Stimulated activated effector memory CD8-positive, alpha-beta T cell treated with anti-CD3 and anti-CD28 coated beads, Interleukin-12 subunit alpha, Interleukin-12 subunit beta, amount 100 ng/mL, for 72 hours (primary cell): Measurements from ENCODE around the gene KRTAP13-1.

Experiments
- ATAC-seq: fragments of 150-1000 bp; cut with Tn5 transposase; 2 replicates; pipeline ENCODE4 v1.10.0; 2021
- DNase-seq, 2 donors: peaks; one replicate each; pipeline ENCODE4 v3.0.0; 2021 to 2022; ENCODE audit warnings: low spot score in 2 of 2
- H3K27ac Mint-ChIP-seq: one replicate; pipeline ENCODE4 v1.8.0; 2022; ENCODE audit warnings: mild to moderate bottlenecking, mixed read lengths
- H3K36me3 Mint-ChIP-seq: one replicate; pipeline ENCODE4 v1.8.0; 2022; ENCODE audit warnings: mild to moderate bottlenecking, mixed read lengths
- H3K4me1 Mint-ChIP-seq: one replicate; pipeline ENCODE4 v1.8.0; 2022; ENCODE audit warnings: mixed read lengths
- H3K4me3 Mint-ChIP-seq: one replicate; pipeline ENCODE4 v1.8.0; 2022; ENCODE audit warnings: mild to moderate bottlenecking, mixed read lengths
- H3K9me3 Mint-ChIP-seq: one replicate; pipeline ENCODE4 v1.8.0; 2022; ENCODE audit warnings: mixed read lengths

Gene KRTAP13-1

DNA sequence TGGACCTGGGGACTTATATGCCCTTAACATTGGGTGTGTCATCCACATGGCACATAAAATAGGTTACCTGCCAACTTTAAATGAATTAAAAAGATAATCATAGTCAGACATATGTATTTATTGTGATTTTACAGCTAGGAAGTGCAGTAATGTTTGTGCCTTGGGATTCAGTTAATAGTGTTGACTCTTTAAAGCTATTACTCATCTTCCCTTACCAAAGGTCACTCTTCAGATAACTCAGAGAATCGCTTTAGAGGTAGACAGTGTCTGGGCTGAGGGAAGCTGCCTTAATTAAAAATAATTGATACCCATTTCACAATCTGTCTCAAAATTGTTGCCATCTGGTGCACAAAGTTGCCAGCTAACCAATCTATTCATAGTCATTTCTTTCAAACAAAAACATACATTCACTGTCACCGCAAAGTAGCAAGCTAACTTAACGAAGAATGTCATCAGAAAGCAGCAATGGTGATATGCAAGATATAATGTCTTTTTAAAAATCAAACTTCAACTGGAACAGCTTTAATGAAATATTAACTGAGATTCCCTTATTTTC lies 41.3 kb downstream of the KRTAP13-1 start:
- H3K27ac Mint-ChIP-seq = no peak overlapping the region
- H3K4me3 Mint-ChIP-seq = no peak overlapping the region
- H3K36me3 Mint-ChIP-seq = no peaks in the 10 kb centered on the region
- DNase-seq = no peak
- ATAC-seq = no peak
- no peaks in the 10 kb centered on the region for H3K9me3 Mint-ChIP-seq
- H3K4me1 Mint-ChIP-seq = no peaks in the 10 kb centered on the region

DNA sequence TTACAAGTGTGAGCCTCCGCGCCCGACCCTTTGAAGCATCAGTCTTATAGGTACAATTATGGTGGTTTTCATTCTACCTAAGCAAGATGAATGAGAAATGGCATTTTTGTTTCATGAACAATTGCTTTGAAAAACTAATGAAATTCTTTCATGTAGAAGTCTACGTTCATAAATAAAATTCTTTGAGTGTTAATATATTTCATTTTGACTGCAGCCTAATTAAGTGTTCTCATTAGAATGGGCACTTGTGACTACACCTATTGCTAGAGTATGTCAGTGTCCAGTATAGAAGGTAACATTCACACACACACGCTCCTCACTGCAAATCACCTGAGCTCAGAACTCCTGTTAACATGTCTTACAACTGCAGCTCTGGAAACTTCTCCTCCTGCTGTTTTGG lies 44.1 kb downstream of the KRTAP13-1 start, which contains the start of gene KRTAP15-1:
TSS of gene KRTAP15-1 (plus strand) at position 301 of the 400 bp plus-strand sequence. CDS start at position 354, 53 bp downstream.
- DNase-seq (no peak), ATAC-seq (no peak)
- no peaks in the 10 kb centered on the region for H3K9me3 Mint-ChIP-seq
- H3K4me3 Mint-ChIP-seq = no peak within 1 kb of the TSS
- H3K36me3 Mint-ChIP-seq = no peaks in the 10 kb centered on the region
- H3K4me1 Mint-ChIP-seq = no peaks in the 10 kb centered on the region
- H3K27ac Mint-ChIP-seq = no peak within 1 kb of the TSS

DNA sequence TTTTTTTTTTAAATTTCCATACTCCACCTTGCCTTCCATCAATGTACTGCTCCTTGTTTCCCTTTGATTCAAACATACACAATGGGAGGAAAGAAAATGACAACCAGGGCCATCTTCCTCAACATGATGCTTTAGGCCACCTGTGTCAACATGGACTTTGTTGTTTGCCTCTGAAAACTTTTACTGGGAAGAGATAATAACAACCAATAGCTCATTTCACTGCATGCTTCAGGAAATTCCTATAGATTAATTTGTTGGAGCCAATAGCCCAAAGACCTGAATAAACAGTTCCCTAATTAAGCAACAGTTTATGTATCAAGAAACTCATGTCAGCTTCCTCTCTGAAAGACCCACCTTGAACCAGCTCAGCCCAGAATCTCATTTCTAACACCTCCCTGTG lies 47.4 kb downstream of the KRTAP13-1 start:
- Mint-ChIP-seq H3K9me3 (peaks cover 2% of the 10 kb centered on the region), H3K36me3 (no peaks in the 10 kb centered on the region), H3K4me1 (no peaks in the 10 kb centered on the region), H3K27ac (no peak overlapping the region), H3K4me3 (no peak overlapping the region)
- DNase-seq (no peak), ATAC-seq (no peak)

GRCh38 chr21:30444204-30444603 lies 48.4 kb downstream of the KRTAP13-1 start:
- Mint-ChIP-seq H3K36me3 (no peaks in the 10 kb centered on the region), H3K9me3 (peaks cover 2% of the 10 kb centered on the region), H3K27ac (no peak overlapping the region), H3K4me3 (no peak overlapping the region), H3K4me1 (no peaks in the 10 kb centered on the region)
- ATAC-seq (no peak), DNase-seq (no peak)
